Measurements from ENCODE around the gene EFNA5.

Gene EFNA5

DNA sequence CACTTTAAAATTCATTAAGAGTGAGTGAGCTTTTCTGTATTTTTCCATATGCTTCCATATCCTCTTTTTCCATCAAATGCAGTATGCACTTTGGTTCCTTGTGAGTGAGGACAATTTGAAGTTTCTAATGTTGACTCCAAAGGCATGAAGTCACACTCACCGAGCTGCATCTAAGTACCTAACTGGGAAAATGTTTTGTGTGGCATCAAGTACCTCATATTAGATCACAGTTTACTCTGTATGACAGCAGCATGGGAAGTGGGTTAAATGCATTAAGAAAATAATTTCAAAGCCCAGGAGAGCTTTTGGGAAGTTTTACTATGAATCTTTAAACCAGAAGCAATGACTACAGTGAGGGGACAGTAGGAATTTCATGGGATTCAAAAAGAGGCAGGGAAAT lies 207.0 kb downstream of the EFNA5 start:
- DNase-seq (ENCODE audit: low spot score) = no peak
- TF ChIP-seq, protein P1, sequence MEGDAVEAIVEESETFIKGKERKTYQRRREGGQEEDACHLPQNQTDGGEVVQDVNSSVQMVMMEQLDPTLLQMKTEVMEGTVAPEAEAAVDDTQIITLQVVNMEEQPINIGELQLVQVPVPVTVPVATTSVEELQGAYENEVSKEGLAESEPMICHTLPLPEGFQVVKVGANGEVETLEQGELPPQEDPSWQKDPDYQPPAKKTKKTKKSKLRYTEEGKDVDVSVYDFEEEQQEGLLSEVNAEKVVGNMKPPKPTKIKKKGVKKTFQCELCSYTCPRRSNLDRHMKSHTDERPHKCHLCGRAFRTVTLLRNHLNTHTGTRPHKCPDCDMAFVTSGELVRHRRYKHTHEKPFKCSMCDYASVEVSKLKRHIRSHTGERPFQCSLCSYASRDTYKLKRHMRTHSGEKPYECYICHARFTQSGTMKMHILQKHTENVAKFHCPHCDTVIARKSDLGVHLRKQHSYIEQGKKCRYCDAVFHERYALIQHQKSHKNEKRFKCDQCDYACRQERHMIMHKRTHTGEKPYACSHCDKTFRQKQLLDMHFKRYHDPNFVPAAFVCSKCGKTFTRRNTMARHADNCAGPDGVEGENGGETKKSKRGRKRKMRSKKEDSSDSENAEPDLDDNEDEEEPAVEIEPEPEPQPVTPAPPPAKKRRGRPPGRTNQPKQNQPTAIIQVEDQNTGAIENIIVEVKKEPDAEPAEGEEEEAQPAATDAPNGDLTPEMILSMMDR (IDR thresholded peaks at IDR 0.05; ENCODE audit: extremely low read depth, insufficient read depth, missing control alignments) = no peak
- in situ Hi-C loops (cut with MboI; ENCODE audit: low pct_unique_long_range_greater_than_20kb, low sequenced_read_pairs, unreplicated experiment) = no loop called here

DNA sequence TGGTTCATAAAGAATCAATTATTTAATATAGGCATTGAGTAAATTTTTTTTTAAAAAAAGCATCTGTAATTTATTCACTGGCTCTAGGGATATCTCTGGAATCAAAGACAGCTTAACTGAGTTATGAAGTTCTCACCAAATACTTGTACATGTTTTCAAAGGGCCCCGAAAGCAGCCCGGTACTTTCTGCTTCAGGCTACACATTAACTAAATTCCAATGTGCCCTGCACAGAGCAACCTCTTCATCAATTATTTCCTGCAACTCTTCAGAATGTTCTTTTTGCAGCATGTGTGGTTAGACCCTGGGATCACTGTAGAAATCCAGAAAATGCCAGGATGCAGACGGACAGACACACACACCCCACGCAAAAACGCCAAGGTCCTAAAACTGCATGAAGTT lies 209.0 kb downstream of the EFNA5 start:
- TF ChIP-seq, protein P1 (IDR thresholded peaks at IDR 0.05; ENCODE audit: extremely low read depth, insufficient read depth, missing control alignments) = no peak
- in situ Hi-C loops (cut with MboI; ENCODE audit: low pct_unique_long_range_greater_than_20kb, low sequenced_read_pairs, unreplicated experiment) = no loop called here
- DNase-seq (ENCODE audit: low spot score) = no peak

DNA sequence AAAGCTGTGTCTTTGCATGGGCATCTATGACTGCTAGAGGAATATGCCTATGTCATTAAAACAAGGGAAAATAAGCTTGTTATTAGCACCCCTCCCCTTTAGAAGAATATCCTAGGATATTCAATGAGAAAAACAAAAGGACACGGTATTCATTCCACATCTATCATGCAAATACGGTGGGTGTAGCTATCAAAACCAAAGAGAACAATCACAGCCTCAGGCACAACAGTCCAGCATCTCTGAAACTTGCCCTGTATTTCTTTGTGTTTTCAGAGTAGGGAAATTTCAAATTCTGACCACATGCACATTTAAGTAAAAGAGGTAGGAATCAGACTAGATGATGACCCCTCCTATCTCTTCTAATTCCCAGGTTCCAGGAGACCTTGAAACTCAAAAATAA lies 209.9 kb downstream of the EFNA5 start:
- in situ Hi-C loops (cut with MboI; ENCODE audit: low pct_unique_long_range_greater_than_20kb, low sequenced_read_pairs, unreplicated experiment) = no loop called here
- DNase-seq (ENCODE audit: low spot score) = no peak
- TF ChIP-seq, protein P1 (IDR thresholded peaks at IDR 0.05; ENCODE audit: extremely low read depth, insufficient read depth, missing control alignments) = no peak

DNA sequence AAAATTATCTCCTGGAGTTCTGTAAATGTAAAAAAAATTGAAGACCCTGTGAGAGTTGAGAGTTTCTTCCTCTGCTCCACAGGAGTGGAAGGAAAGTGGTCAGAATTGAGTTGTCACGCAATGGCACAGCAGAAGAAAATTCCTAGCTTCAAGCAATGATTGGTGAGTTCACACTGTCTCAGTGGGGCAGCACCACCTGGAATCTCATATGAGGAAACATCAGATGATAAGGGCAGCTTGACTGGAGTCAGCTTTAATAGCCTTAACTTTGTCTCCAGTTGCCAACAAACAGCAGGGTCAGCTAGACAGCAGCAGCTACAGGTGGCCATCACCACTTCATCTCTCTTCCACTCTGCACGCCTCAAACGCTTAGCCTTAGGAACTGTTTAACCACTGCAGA lies 211.1 kb downstream of the EFNA5 start:
- TF ChIP-seq, protein P1 (IDR thresholded peaks at IDR 0.05; ENCODE audit: extremely low read depth, insufficient read depth, missing control alignments) = no peak
- in situ Hi-C loops (cut with MboI; ENCODE audit: low pct_unique_long_range_greater_than_20kb, low sequenced_read_pairs, unreplicated experiment) = no loop called here
- no peak for DNase-seq (ENCODE audit: low spot score)

DNA sequence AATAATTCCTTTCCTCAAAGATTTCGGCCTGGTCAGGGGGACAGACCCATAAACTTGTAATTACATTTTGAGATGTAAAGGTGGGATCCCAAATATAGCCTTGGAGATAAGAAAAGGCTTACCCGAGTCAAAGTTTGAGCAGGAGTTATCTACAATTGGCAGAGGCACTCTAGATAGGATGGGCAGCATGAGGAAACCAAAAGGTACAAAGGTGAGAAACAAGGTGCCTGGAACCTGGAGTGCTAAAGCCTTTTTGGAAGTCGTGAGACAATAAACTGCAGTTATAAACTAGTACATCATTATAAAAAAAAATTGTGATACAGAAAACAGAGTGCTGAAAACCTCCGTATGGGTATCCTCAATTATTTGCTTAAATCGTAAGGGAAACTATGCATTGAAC lies 212.4 kb downstream of the EFNA5 start:
- in situ Hi-C loops (cut with MboI; ENCODE audit: low pct_unique_long_range_greater_than_20kb, low sequenced_read_pairs, unreplicated experiment) = no loop called here
- TF ChIP-seq, protein P1 (IDR thresholded peaks at IDR 0.05; ENCODE audit: extremely low read depth, insufficient read depth, missing control alignments) = no peak
- no peak for DNase-seq (ENCODE audit: low spot score)

DNA sequence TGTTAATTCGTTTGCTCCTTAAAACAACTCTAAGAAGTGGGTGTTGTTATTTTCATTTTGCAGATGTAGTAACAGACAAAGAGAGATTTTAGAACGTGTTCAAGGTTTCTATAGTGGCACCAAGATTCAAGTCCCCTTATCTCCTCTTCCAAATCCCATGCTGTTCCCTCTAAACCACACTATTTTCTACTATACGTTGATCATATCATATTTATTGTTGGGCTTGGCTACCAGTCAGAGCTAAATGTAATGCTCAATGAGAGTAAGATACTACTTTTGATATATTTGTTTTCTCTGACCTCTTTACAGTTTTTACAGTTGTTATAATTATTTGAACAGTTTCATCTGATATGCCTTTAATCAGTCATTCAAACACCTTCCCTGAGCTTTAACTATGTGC lies 212.9 kb downstream of the EFNA5 start:
- no peak for DNase-seq (ENCODE audit: low spot score)
- TF ChIP-seq, protein P1 (IDR thresholded peaks at IDR 0.05; ENCODE audit: extremely low read depth, insufficient read depth, missing control alignments) = no peak
- in situ Hi-C loops (cut with MboI; ENCODE audit: low pct_unique_long_range_greater_than_20kb, low sequenced_read_pairs, unreplicated experiment) = no loop called here

DNA sequence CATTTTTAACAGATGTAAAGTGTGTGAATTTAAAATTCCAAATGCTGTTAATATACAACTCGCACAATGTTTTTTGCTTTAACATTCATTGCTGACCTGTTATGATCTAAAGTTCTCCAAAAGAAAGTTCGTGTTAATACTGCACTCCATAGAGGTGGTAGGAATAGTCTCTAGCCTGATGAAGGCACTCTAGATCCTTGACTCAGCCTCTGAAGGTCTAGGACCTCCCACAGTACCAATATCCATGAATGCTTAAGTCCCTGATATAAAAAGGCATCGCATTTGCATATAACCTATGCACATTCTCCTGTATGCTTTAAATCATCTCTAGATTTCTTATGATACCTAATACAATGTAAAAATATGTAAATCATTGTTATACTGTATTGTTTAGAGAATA lies 213.6 kb downstream of the EFNA5 start:
- in situ Hi-C loops (cut with MboI; ENCODE audit: low pct_unique_long_range_greater_than_20kb, low sequenced_read_pairs, unreplicated experiment) = no loop called here
- TF ChIP-seq, protein P1 (IDR thresholded peaks at IDR 0.05; ENCODE audit: extremely low read depth, insufficient read depth, missing control alignments) = no peak

More for the DNA sequence above, 213.6 kb downstream of the EFNA5 start:
- no peak for DNase-seq (ENCODE audit: low spot score)
